ENCODE measurements around the gene TMEM139.

DNA sequence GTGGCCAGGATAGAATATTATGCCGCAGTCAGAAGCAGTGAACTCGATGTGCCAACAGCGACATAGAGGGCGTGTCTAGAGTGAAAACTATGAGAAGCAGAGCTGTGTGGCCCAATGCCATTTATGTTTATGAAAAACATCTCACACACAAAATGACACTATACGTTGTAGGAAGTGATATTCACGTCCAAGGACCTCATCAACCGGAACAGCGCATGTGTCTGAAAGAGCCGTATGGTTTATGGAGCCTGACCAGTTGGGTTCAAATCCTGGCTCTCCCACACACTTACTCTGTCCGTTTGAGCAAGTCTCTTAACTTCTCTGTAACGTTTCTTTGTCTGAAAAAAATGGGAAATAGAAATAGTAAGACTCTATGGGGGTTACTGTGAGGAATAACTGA is 42.5 kb upstream of the TMEM139 start:
- TF ChIP-seq, protein P1, sequence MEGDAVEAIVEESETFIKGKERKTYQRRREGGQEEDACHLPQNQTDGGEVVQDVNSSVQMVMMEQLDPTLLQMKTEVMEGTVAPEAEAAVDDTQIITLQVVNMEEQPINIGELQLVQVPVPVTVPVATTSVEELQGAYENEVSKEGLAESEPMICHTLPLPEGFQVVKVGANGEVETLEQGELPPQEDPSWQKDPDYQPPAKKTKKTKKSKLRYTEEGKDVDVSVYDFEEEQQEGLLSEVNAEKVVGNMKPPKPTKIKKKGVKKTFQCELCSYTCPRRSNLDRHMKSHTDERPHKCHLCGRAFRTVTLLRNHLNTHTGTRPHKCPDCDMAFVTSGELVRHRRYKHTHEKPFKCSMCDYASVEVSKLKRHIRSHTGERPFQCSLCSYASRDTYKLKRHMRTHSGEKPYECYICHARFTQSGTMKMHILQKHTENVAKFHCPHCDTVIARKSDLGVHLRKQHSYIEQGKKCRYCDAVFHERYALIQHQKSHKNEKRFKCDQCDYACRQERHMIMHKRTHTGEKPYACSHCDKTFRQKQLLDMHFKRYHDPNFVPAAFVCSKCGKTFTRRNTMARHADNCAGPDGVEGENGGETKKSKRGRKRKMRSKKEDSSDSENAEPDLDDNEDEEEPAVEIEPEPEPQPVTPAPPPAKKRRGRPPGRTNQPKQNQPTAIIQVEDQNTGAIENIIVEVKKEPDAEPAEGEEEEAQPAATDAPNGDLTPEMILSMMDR (IDR thresholded peaks at IDR 0.05; ENCODE audit: borderline replicate concordance, extremely low read depth, low read length, poor library complexity, severe bottlenecking) = no peak
- no peak for TF ChIP-seq EZH2 (IDR thresholded peaks at IDR 0.05; ENCODE audit: borderline replicate concordance, low read depth, low read length, severe bottlenecking)
